HG03575 (cell line): ENCODE measurements around the gene ANXA2.

Experiments
- ATAC-seq: cut with Tn5 transposase; IDR thresholded peaks from one replicate; pipeline ENCODE4 v1.9.1; 2021; ENCODE audit not compliant: unreplicated experiment, insufficient number of reproducible peaks, low FRiP score; ENCODE audit errors: extremely low read depth

Gene ANXA2

GRCh38 chr15:60391722-60392315 is 6.0 kb downstream of the ANXA2 start:
- no peak for ATAC-seq

DNA sequence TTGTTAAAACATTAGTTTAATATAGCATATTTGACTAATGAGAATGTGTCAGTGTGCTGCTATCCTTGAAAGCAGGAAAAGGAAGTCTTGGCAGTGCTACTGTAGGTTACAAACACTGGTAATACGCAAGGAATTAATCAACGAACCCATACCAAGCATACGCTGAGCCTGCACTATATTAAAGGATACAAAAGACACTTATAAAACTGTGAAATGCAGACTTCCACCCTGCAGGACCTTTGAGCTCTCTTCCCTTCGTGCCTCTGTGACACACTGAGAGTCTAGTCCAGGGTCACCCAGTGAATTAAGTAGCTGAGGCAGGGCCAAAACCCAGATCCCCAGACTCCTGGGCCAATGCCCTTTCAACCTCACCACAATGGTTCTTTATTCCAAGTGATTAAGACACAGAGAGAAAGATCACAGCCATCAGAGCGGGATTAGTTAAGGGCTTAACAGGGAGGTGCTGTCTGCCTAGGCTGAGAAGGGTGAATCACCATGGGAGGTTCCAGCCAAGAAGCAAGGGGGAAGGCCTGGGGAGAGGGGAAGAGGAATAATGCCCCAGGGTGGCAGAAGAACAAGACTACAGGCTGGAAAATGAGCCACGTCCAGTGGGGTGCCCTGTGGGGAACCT is 6.8 kb downstream of the ANXA2 start:
- ATAC-seq = no peak

GRCh38 chr15:60390231-60390630 is 7.6 kb downstream of the ANXA2 start:
- ATAC-seq = no peak

GRCh38 chr15:60389261-60390077 is 8.3 kb downstream of the ANXA2 start:
- ATAC-seq = no peak

DNA sequence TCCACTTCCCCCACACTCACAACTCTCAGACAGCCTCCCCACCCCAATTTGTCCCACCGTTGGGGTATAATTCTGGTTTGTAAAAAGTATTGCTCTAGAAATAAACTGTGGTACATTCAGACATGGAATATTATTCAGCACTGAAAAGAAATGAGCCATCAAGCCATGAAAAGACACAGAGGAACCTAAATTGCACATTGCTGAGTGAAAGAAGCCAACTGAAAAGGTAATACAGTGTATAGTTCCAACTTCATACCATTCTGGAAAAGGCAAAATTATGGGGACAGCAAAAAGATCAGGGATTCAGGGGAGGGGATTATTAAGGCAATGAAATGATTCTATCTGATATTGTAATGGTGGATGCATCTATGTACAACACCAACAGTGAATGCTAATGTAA is 10.5 kb downstream of the ANXA2 start:
- ATAC-seq = no peak

- no peak for ATAC-seq
Measured at GRCh38 chr15:60386615-60387014, 11.2 kb downstream of the ANXA2 start.

- ATAC-seq = no peak
Measured at GRCh38 chr15:60385620-60386552, 11.9 kb downstream of the ANXA2 start.

- no peak for ATAC-seq
Measured at GRCh38 chr15:60384526-60385126, 13.2 kb downstream of the ANXA2 start.

- no peak for ATAC-seq
Measured at GRCh38 chr15:60384053-60384452, 13.7 kb downstream of the ANXA2 start.

- no peak for ATAC-seq
Measured at GRCh38 chr15:60382773-60383674, 14.8 kb downstream of the ANXA2 start.

GRCh38 chr15:60381148-60381788 is 16.5 kb downstream of the ANXA2 start:
- ATAC-seq = no peak

GRCh38 chr15:60379525-60380274 is 18.1 kb downstream of the ANXA2 start:
- ATAC-seq = no peak

DNA sequence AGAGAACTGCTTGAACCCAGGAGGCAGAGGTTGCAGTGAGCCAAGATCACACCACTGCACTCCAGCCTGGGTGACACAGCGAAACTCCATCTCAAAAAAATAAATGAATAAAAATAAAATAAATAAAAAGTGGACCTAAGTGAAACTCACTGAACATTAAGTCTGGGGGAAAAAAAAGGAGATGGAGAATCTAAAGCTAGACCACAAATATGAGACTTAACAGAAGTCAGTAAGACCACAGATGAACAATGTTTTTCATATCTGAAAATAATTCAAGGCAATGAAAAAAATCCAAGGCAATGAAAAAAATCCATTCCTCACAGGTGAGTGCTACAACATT is 18.6 kb downstream of the ANXA2 start:
- no peak for ATAC-seq

DNA sequence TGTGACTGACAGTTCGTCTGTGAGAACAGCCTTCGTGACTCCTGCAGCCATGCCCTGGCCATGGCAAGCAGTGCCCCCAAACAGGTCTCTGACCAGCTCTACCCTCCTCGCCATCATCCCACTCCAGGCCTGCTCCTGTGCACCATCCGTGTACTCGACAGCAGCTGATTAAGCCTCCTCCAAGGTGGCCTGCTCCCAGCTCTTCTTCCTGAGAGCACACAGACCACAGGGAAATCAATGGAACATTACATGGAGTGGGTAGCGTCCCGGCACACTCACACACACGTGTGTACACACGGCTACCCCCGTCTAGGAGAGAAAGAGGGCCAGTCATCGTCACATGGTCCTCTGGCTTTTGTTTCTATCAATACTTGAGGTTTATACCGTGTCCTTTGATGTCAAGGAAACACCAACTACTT is 21.1 kb downstream of the ANXA2 start:
- no peak for ATAC-seq

GRCh38 chr15:60375306-60375705 is 22.5 kb downstream of the ANXA2 start:
- ATAC-seq = no peak

- no peak for ATAC-seq
Measured at GRCh38 chr15:60374628-60375081, 23.1 kb downstream of the ANXA2 start.

- ATAC-seq = no peak
Measured at GRCh38 chr15:60374209-60374608, 23.6 kb downstream of the ANXA2 start.
